Measurements from ENCODE around the gene IGFBP5. TPM values are rescaled to one million over a fixed set of nuclear protein-coding genes. Genes with fewer than 3 reads are reported as not detected.

Gene IGFBP5
- total RNA-seq, 1 experiment from 2014 or later, result 157 TPM

GRCh38 chr2:216737676-216738075 is 42.3 kb upstream of the IGFBP5 start:
- H3K9ac ChIP-seq (ENCODE audit: low read length), result no peak overlapping the region
- ATAC-seq, result no peak
- H3K27ac ChIP-seq (ENCODE audit: low read length), result no peak overlapping the region
- no peak overlapping the region for H3K4me2 ChIP-seq (ENCODE audit: low read length)
- ChIA-PET POLR2A (ENCODE audit: unreplicated experiment) (no interaction called here), CTCF (no interaction called here)
- H3K4me3 ChIP-seq (ENCODE audit: low read length), result no peak overlapping the region
- no TSS peak for BruUV-seq (replicated peaks)
- no peaks in the 10 kb centered on the region for H3K36me3 ChIP-seq (ENCODE audit: low read depth, low read length)
- H3K27me3 ChIP-seq (ENCODE audit: low read length), result peaks cover 35% of the 10 kb centered on the region
- no peak for TF ChIP-seq EZH2 (IDR thresholded peaks at IDR 0.05; ENCODE audit: low read length, unreplicated experiment)
- TF ChIP-seq EZH2phosphoT487 (IDR thresholded peaks at IDR 0.05; ENCODE audit: borderline replicate concordance, low read length), result no peak
- TF ChIP-seq CTCF (conservative IDR thresholded peaks at IDR 0.05; ENCODE audit: low read depth, low read length), result no peak
- H2AFZ ChIP-seq (ENCODE audit: low read length), result no peak overlapping the region
- no peaks in the 10 kb centered on the region for H3K79me2 ChIP-seq (ENCODE audit: low read length)
- H3K4me1 ChIP-seq (ENCODE audit: insufficient read depth, low read length), result no peaks in the 10 kb centered on the region
- intact Hi-C loops (cut with micrococcal nuclease), result no loop called here
- no peaks in the 10 kb centered on the region for H3F3A ChIP-seq (ENCODE audit: low read length, unreplicated experiment)
- no peaks in the 10 kb centered on the region for H4K20me1 ChIP-seq (ENCODE audit: low read length)
- DNase-seq, result no peak
- no peaks in the 10 kb centered on the region for H3K9me2 ChIP-seq (replicated peaks; ENCODE audit: low read length)
- no peaks in the 10 kb centered on the region for H3K9me3 ChIP-seq (ENCODE audit: low read length)

- Histone ChIP-seq H4K20me1 (ENCODE audit: low read length) (no peaks in the 10 kb centered on the region), H3K9me3 (ENCODE audit: low read length) (no peaks in the 10 kb centered on the region), H3K4me1 (ENCODE audit: insufficient read depth, low read length) (no peaks in the 10 kb centered on the region), H3K79me2 (ENCODE audit: low read length) (no peaks in the 10 kb centered on the region), H2AFZ (ENCODE audit: low read length) (no peak overlapping the region), H3K4me3 (ENCODE audit: low read length) (no peak overlapping the region), H3K4me2 (ENCODE audit: low read length) (no peak overlapping the region), H3F3A (ENCODE audit: low read length, unreplicated experiment) (no peaks in the 10 kb centered on the region), H3K27me3 (ENCODE audit: low read length) (peaks cover 45% of the 10 kb centered on the region), H3K9ac (ENCODE audit: low read length) (no peak overlapping the region), H3K36me3 (ENCODE audit: low read depth, low read length) (no peaks in the 10 kb centered on the region), H3K9me2 (replicated peaks; ENCODE audit: low read length) (no peaks in the 10 kb centered on the region), H3K27ac (ENCODE audit: low read length) (no peak overlapping the region)
- ChIA-PET POLR2A (ENCODE audit: unreplicated experiment) (no interaction called here), CTCF (no interaction called here)
- ATAC-seq (no peak), DNase-seq (no peak)
- intact Hi-C loops (cut with micrococcal nuclease), result no loop called here
- BruUV-seq (replicated peaks), result no TSS peak
- no peak for TF ChIP-seq EZH2phosphoT487 (IDR thresholded peaks at IDR 0.05; ENCODE audit: borderline replicate concordance, low read length)
- no peak for TF ChIP-seq EZH2 (IDR thresholded peaks at IDR 0.05; ENCODE audit: low read length, unreplicated experiment)
- TF ChIP-seq CTCF (conservative IDR thresholded peaks at IDR 0.05; ENCODE audit: low read depth, low read length), result no peak
These were observed 41.0 kb upstream of the IGFBP5 start for GRCh38 chr2:216736326-216736725.

- ChIA-PET POLR2A (ENCODE audit: unreplicated experiment) (no interaction called here), CTCF (no interaction called here)
- no peaks in the 10 kb centered on the region for H3K9me2 ChIP-seq (replicated peaks; ENCODE audit: low read length)
- H3K9me3 ChIP-seq (ENCODE audit: low read length), result no peaks in the 10 kb centered on the region
- TF ChIP-seq CTCF (conservative IDR thresholded peaks at IDR 0.05; ENCODE audit: low read depth, low read length) (no peak), EZH2 (IDR thresholded peaks at IDR 0.05; ENCODE audit: low read length, unreplicated experiment) (no peak), EZH2phosphoT487 (IDR thresholded peaks at IDR 0.05; ENCODE audit: borderline replicate concordance, low read length) (no peak)
- no peaks in the 10 kb centered on the region for H3K36me3 ChIP-seq (ENCODE audit: low read depth, low read length)
- H3K4me1 ChIP-seq (ENCODE audit: insufficient read depth, low read length), result no peaks in the 10 kb centered on the region
- H3K4me2 ChIP-seq (ENCODE audit: low read length), result no peak overlapping the region
- H3K4me3 ChIP-seq (ENCODE audit: low read length), result no peak overlapping the region
- intact Hi-C loops (cut with micrococcal nuclease), result no loop called here
- no peak for DNase-seq
- no TSS peak for BruUV-seq (replicated peaks)
- no peaks in the 10 kb centered on the region for H4K20me1 ChIP-seq (ENCODE audit: low read length)
- no peak overlapping the region for H2AFZ ChIP-seq (ENCODE audit: low read length)
- no peak for ATAC-seq
- no peaks in the 10 kb centered on the region for H3K79me2 ChIP-seq (ENCODE audit: low read length)
- no peaks in the 10 kb centered on the region for H3F3A ChIP-seq (ENCODE audit: low read length, unreplicated experiment)
- H3K27ac ChIP-seq (ENCODE audit: low read length), result no peak overlapping the region
- peaks cover 49% of the 10 kb centered on the region for H3K27me3 ChIP-seq (ENCODE audit: low read length)
- no peak overlapping the region for H3K9ac ChIP-seq (ENCODE audit: low read length)
These were observed 40.3 kb upstream of the IGFBP5 start for GRCh38 chr2:216735668-216736067.

Data from PC-3 (cell line).